HTERT RPE-1 (cell line): ENCODE measurements around the gene SLC16A8.

Source experiments
- in situ Hi-C: fragments of 300-500 bp; cut with MboI; formaldehyde crosslinking; loops from 4 replicates; pipeline ENCODE4 v1.14.3; 2020; ENCODE audit warnings: low sequenced_read_pairs

Gene SLC16A8

GRCh38 chr22:38074181-38075104, 9.5 kb downstream of the SLC16A8 start:
- in situ Hi-C loops, result no loop called here

GRCh38 chr22:38073150-38074130, 10.5 kb downstream of the SLC16A8 start:
- in situ Hi-C loops, result no loop called here

- in situ Hi-C loops, result no loop called here
These were observed 11.4 kb downstream of the SLC16A8 start for GRCh38 chr22:38072322-38073149.

GRCh38 chr22:38071421-38072321, 12.3 kb downstream of the SLC16A8 start:
- in situ Hi-C loops, result no loop called here

- in situ Hi-C loops, result no loop called here
These were observed 13.6 kb downstream of the SLC16A8 start for GRCh38 chr22:38070250-38070921.

GRCh38 chr22:38069372-38070249, 14.4 kb downstream of the SLC16A8 start:
- in situ Hi-C loops, result no loop called here

GRCh38 chr22:38068641-38069371, 15.2 kb downstream of the SLC16A8 start:
- in situ Hi-C loops, result no loop called here

- in situ Hi-C loops, result no loop called here
These were observed 16.1 kb downstream of the SLC16A8 start for GRCh38 chr22:38067761-38068360.

GRCh38 chr22:38067028-38067415, 17.0 kb downstream of the SLC16A8 start:
- in situ Hi-C loops, result no loop called here

GRCh38 chr22:38066381-38067027, 17.5 kb downstream of the SLC16A8 start:
- in situ Hi-C loops, result no loop called here

GRCh38 chr22:38065539-38065938, 18.4 kb downstream of the SLC16A8 start:
- in situ Hi-C loops, result no loop called here

GRCh38 chr22:38062791-38063190, 21.2 kb downstream of the SLC16A8 start:
- in situ Hi-C loops, result no loop called here

GRCh38 chr22:38056969-38057891, 26.8 kb downstream of the SLC16A8 start, which contains the start of gene PICK1:
Gene PICK1, plus strand, starts transcription at chr22:38057404. Its CDS starts 406 bp downstream, at chr22:38057810.
- in situ Hi-C loops, result no loop called here

- in situ Hi-C loops, result no loop called here
These were observed 31.8 kb downstream of the SLC16A8 start for GRCh38 chr22:38051900-38052862.
